Measurements from ENCODE around the gene SOX13. TPM values are rescaled to one million over a fixed set of nuclear protein-coding genes. Genes with fewer than 3 reads are reported as not detected.
A peak's percentile ranks its signal among the peaks of the same experiment; 100 is the strongest.

SOX13 gene
- total and polyA plus RNA-seq, 9 of the 15 experiments (the other 6 are each of a cell fraction or from before 2014, with no cell fraction given), result 0.03 to 0.35 (median 0.06) TPM; not detected in 5

DNA sequence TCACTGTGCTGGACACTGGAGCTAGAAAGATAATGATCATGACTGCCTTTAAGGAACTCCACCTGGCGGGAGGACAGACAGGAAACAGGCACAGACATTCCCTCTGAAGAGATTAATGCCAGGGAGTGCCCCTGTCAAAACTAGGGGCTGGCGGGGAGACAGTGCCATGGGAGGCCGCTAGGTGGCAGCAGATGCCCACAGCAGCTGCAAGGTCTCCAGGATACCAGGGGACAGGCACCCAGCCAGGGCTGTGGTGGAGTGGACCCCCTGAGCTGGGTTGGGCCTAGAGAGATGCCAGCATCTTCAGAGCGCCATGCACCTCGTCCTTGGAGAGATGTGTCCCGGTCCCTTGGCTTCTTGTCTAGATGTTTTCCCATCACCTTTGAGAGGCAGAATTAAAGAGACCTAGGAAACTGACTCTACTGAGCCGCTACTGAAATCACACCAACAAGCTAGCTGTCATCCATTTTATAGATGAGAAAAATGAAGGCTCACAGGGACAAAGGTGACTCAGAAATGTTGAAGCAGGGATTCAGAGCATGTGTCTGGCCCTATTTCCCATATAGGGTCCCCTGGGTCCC, 89.7 kb downstream of the SOX13 start (continued):
- TF ChIP-seq ZNF695 (CRISPR knock-in tag; IDR thresholded peaks at IDR 0.05), result no peak
- peak; percentile 29; the same call in 1 of the 2 replicates for TF ChIP-seq L3MBTL2 (IDR thresholded peaks at IDR 0.05)
- TF ChIP-seq SMC3 (conservative IDR thresholded peaks at IDR 0.05; ENCODE audit: insufficient read depth, low read depth, low read length), result peak; percentile 94
- no peak for TF ChIP-seq ZNF217 (CRISPR knock-in tag; IDR thresholded peaks at IDR 0.05)
- TF ChIP-seq NFIC (IDR thresholded peaks at IDR 0.05), result 0 out of 2 replicates have a peak, but pooled peaks have one; percentile 6
- TF ChIP-seq CC2D1A (IDR thresholded peaks at IDR 0.05), result peak; percentile 80
- TF ChIP-seq, protein P1, sequence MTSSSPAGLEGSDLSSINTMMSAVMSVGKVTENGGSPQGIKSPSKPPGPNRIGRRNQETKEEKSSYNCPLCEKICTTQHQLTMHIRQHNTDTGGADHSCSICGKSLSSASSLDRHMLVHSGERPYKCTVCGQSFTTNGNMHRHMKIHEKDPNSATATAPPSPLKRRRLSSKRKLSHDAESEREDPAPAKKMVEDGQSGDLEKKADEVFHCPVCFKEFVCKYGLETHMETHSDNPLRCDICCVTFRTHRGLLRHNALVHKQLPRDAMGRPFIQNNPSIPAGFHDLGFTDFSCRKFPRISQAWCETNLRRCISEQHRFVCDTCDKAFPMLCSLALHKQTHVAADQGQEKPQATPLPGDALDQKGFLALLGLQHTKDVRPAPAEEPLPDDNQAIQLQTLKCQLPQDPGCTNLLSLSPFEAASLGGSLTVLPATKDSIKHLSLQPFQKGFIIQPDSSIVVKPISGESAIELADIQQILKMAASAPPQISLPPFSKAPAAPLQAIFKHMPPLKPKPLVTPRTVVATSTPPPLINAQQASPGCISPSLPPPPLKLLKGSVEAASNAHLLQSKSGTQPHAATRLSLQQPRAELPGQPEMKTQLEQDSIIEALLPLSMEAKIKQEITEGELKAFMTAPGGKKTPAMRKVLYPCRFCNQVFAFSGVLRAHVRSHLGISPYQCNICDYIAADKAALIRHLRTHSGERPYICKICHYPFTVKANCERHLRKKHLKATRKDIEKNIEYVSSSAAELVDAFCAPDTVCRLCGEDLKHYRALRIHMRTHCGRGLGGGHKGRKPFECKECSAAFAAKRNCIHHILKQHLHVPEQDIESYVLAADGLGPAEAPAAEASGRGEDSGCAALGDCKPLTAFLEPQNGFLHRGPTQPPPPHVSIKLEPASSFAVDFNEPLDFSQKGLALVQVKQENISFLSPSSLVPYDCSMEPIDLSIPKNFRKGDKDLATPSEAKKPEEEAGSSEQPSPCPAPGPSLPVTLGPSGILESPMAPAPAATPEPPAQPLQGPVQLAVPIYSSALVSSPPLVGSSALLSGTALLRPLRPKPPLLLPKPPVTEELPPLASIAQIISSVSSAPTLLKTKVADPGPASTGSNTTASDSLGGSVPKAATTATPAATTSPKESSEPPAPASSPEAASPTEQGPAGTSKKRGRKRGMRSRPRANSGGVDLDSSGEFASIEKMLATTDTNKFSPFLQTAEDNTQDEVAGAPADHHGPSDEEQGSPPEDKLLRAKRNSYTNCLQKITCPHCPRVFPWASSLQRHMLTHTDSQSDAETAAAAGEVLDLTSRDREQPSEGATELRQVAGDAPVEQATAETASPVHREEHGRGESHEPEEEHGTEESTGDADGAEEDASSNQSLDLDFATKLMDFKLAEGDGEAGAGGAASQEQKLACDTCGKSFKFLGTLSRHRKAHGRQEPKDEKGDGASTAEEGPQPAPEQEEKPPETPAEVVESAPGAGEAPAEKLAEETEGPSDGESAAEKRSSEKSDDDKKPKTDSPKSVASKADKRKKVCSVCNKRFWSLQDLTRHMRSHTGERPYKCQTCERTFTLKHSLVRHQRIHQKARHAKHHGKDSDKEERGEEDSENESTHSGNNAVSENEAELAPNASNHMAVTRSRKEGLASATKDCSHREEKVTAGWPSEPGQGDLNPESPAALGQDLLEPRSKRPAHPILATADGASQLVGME (CRISPR knock-in tag; IDR thresholded peaks at IDR 0.05), result 0 out of 2 replicates have a peak, but pooled peaks have one; percentile 20
- no peak for TF ChIP-seq ZNF140 (CRISPR knock-in tag; IDR thresholded peaks at IDR 0.05)
- TF ChIP-seq, protein P2, sequence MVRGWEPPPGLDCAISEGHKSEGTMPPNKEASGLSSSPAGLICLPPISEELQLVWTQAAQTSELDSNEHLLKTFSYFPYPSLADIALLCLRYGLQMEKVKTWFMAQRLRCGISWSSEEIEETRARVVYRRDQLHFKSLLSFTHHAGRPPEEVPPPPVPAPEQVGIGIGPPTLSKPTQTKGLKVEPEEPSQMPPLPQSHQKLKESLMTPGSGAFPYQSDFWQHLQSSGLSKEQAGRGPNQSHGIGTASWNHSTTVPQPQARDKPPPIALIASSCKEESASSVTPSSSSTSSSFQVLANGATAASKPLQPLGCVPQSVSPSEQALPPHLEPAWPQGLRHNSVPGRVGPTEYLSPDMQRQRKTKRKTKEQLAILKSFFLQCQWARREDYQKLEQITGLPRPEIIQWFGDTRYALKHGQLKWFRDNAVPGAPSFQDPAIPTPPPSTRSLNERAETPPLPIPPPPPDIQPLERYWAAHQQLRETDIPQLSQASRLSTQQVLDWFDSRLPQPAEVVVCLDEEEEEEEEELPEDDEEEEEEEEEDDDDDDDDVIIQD (CRISPR knock-in tag; IDR thresholded peaks at IDR 0.05), result no peak
- TF ChIP-seq ARID2 (IDR thresholded peaks at IDR 0.05), result peak; percentile 77; the same call in 1 of the 2 replicates
- TF ChIP-seq, protein P3, sequence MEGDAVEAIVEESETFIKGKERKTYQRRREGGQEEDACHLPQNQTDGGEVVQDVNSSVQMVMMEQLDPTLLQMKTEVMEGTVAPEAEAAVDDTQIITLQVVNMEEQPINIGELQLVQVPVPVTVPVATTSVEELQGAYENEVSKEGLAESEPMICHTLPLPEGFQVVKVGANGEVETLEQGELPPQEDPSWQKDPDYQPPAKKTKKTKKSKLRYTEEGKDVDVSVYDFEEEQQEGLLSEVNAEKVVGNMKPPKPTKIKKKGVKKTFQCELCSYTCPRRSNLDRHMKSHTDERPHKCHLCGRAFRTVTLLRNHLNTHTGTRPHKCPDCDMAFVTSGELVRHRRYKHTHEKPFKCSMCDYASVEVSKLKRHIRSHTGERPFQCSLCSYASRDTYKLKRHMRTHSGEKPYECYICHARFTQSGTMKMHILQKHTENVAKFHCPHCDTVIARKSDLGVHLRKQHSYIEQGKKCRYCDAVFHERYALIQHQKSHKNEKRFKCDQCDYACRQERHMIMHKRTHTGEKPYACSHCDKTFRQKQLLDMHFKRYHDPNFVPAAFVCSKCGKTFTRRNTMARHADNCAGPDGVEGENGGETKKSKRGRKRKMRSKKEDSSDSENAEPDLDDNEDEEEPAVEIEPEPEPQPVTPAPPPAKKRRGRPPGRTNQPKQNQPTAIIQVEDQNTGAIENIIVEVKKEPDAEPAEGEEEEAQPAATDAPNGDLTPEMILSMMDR (IDR thresholded peaks at IDR 0.05 in 2 of 3, conservative IDR thresholded peaks at IDR 0.05 in 1 of 3; ENCODE audit: insufficient read depth in 2 of 3, low read depth in 1 of 3, low read length in 3 of 3), result peak; percentile 96 to 99 (median 98)
- 0 out of 2 replicates have a peak, but pooled peaks have one; percentile 7 for TF ChIP-seq CREM (IDR thresholded peaks at IDR 0.05; ENCODE audit: low read depth)
- 0 out of 2 replicates have a peak, but pooled peaks have one; percentile 18 for TF ChIP-seq RB1 (IDR thresholded peaks at IDR 0.05; ENCODE audit: low read depth)
- TF ChIP-seq, protein P4, sequence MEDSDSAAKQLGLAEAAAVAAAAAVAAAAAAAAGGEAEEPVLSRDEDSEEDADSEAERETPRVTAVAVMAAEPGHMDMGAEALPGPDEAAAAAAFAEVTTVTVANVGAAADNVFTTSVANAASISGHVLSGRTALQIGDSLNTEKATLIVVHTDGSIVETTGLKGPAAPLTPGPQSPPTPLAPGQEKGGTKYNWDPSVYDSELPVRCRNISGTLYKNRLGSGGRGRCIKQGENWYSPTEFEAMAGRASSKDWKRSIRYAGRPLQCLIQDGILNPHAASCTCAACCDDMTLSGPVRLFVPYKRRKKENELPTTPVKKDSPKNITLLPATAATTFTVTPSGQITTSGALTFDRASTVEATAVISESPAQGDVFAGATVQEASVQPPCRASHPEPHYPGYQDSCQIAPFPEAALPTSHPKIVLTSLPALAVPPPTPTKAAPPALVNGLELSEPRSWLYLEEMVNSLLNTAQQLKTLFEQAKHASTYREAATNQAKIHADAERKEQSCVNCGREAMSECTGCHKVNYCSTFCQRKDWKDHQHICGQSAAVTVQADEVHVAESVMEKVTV (CRISPR knock-in tag; IDR thresholded peaks at IDR 0.05), result peak; percentile 99
- TF ChIP-seq, protein P5, sequence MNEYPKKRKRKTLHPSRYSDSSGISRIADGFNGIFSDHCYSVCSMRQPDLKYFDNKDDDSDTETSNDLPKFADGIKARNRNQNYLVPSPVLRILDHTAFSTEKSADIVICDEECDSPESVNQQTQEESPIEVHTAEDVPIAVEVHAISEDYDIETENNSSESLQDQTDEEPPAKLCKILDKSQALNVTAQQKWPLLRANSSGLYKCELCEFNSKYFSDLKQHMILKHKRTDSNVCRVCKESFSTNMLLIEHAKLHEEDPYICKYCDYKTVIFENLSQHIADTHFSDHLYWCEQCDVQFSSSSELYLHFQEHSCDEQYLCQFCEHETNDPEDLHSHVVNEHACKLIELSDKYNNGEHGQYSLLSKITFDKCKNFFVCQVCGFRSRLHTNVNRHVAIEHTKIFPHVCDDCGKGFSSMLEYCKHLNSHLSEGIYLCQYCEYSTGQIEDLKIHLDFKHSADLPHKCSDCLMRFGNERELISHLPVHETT (CRISPR knock-in tag; conservative IDR thresholded peaks at IDR 0.05 in 1 of 2, IDR thresholded peaks at IDR 0.05 in 1 of 2), result peak in 1 of 2 experiments; percentile 47; a peak in 1 of 4 replicates
